Measurements from ENCODE around the gene LAP3. TPM values are rescaled to one million over a fixed set of nuclear protein-coding genes. Genes with fewer than 3 reads are reported as not detected.

Gene LAP3
- polyA plus RNA-seq, 3 donors, result 98.3 to 127 (median 108) TPM

DNA sequence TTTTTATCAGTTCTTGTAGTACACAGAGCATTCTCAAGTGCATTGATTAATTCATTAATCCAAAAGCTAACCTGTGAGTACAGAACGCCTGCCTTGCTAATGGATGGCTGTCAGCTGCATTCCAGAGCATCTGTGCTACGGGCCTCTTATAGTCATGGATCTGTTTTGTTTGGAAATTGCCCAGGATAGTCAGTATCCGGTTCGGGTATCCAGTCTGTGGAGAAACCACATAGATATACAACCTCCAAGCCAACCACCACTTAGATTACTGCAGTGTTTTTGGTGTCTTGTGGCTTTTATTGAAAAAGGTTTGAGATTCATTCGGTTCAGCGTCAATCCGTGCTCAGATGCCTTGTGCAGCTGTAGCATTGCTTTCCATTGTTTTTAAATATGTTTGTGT, 4.0 kb downstream of the LAP3 start:
- Histone ChIP-seq H3K9ac (ENCODE audit: insufficient read depth, low read length, poor library complexity, severe bottlenecking) (no peak overlapping the region), H3K4me2 (replicated peaks; ENCODE audit: extremely low read depth, low read length, poor library complexity, severe bottlenecking) (peak overlapping the region; percentile 98), H3K79me2 (ENCODE audit: insufficient read depth, low read length) (peaks cover 41% of the 10 kb centered on the region), H4K20me1 (ENCODE audit: insufficient read depth, low read length) (peaks cover 60% of the 10 kb centered on the region), H2AFZ (ENCODE audit: insufficient read depth, low read depth, low read length, poor library complexity, severe bottlenecking) (no peak overlapping the region), H3K27me3 (ENCODE audit: control insufficient read depth in 2 of 2, insufficient read depth in 2 of 2, low read length in 2 of 2) (no peaks in the 10 kb centered on the region), H3K4me3 (replicated peaks in 1 of 3; ENCODE audit: low read depth in 2 of 3, low read length in 3 of 3) (peak overlapping the region in 1 of 3 experiments; percentile 50), H3K4me1 (ENCODE audit: control insufficient read depth in 1 of 2, insufficient read depth in 2 of 2, low read length in 2 of 2) (peaks cover 39 to 43% of the 10 kb centered on the region in 2 donors), H3K27ac (ENCODE audit: low read depth in 1 of 2, low read length in 2 of 2) (peak overlapping the region in 1 of 2 donors; percentile 91), H3K36me3 (replicated peaks in 1 of 2; ENCODE audit: control insufficient read depth in 1 of 2, insufficient read depth in 2 of 2, low read length in 2 of 2) (peaks cover 48 to 57% of the 10 kb centered on the region in 2 donors), H3K9me3 (replicated peaks in 1 of 2; ENCODE audit: control insufficient read depth in 1 of 2, insufficient read depth in 1 of 2, low read length in 2 of 2) (no peaks in the 10 kb centered on the region)
- H3K4me1 Mint-ChIP-seq, result peaks cover 41% of the 10 kb centered on the region
- H3K4me3 Mint-ChIP-seq, result no peak overlapping the region
- peaks cover 60 to 69% of the 10 kb centered on the region in 2 donors for H3K36me3 Mint-ChIP-seq
- no peak for DNase-seq
- TF ChIP-seq, protein P1, sequence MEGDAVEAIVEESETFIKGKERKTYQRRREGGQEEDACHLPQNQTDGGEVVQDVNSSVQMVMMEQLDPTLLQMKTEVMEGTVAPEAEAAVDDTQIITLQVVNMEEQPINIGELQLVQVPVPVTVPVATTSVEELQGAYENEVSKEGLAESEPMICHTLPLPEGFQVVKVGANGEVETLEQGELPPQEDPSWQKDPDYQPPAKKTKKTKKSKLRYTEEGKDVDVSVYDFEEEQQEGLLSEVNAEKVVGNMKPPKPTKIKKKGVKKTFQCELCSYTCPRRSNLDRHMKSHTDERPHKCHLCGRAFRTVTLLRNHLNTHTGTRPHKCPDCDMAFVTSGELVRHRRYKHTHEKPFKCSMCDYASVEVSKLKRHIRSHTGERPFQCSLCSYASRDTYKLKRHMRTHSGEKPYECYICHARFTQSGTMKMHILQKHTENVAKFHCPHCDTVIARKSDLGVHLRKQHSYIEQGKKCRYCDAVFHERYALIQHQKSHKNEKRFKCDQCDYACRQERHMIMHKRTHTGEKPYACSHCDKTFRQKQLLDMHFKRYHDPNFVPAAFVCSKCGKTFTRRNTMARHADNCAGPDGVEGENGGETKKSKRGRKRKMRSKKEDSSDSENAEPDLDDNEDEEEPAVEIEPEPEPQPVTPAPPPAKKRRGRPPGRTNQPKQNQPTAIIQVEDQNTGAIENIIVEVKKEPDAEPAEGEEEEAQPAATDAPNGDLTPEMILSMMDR (IDR thresholded peaks at IDR 0.05), result no peak
- H3K9me3 Mint-ChIP-seq, result no peaks in the 10 kb centered on the region
- peaks cover 0 to 3% (median 0%) of the 10 kb centered on the region in 3 donors for H3K27me3 Mint-ChIP-seq (ENCODE audit: low read depth in 3 of 3)
- intact Hi-C loops (cut with micrococcal nuclease), result no loop called here
- WGBS (ENCODE audit: insufficient coverage), result 100% methylated on average over 4 of the region's 7 CpGs
- H3K27ac Mint-ChIP-seq, result peak overlapping the region in 5 of 7 donors; percentile 60 to 97 (median 85)

DNA sequence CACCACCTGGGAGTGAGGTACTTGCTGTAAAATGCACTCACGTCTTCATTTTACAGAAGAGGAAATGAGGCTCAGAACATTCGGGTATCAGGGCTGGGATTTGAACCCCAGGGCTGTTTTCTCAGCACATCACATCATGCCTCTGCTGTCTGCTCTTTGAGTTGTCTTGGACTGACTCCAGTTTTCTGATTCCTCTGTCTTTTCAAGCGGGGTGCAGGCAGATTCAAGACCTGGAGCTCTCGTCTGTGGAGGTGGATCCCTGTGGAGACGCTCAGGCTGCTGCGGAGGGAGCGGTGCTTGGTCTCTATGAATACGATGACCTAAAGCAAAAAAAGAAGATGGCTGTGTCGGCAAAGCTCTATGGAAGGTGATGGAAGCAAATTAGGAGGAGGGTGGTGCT, 6.3 kb downstream of the LAP3 start:
- H3K4me1 Mint-ChIP-seq, result peaks cover 31% of the 10 kb centered on the region
- Histone ChIP-seq H3K27me3 (ENCODE audit: control insufficient read depth in 2 of 2, insufficient read depth in 2 of 2, low read length in 2 of 2) (no peaks in the 10 kb centered on the region), H4K20me1 (ENCODE audit: insufficient read depth, low read length) (peaks cover 76% of the 10 kb centered on the region), H3K27ac (ENCODE audit: low read depth in 1 of 2, low read length in 2 of 2) (peak overlapping the region in 1 of 2 donors; percentile 18), H3K36me3 (replicated peaks in 1 of 2; ENCODE audit: control insufficient read depth in 1 of 2, insufficient read depth in 2 of 2, low read length in 2 of 2) (peaks cover 70 to 80% of the 10 kb centered on the region in 2 donors), H3K4me2 (replicated peaks; ENCODE audit: extremely low read depth, low read length, poor library complexity, severe bottlenecking) (no peak overlapping the region), H2AFZ (ENCODE audit: insufficient read depth, low read depth, low read length, poor library complexity, severe bottlenecking) (no peak overlapping the region), H3K4me3 (replicated peaks in 1 of 3; ENCODE audit: low read depth in 2 of 3, low read length in 3 of 3) (no peak overlapping the region), H3K4me1 (ENCODE audit: control insufficient read depth in 1 of 2, insufficient read depth in 2 of 2, low read length in 2 of 2) (peaks cover 28 to 31% of the 10 kb centered on the region in 2 donors), H3K9me3 (replicated peaks in 1 of 2; ENCODE audit: control insufficient read depth in 1 of 2, insufficient read depth in 1 of 2, low read length in 2 of 2) (no peaks in the 10 kb centered on the region), H3K9ac (ENCODE audit: insufficient read depth, low read length, poor library complexity, severe bottlenecking) (no peak overlapping the region), H3K79me2 (ENCODE audit: insufficient read depth, low read length) (peaks cover 32% of the 10 kb centered on the region)
- no peak for DNase-seq
- no peaks in the 10 kb centered on the region for H3K9me3 Mint-ChIP-seq
- intact Hi-C loops (cut with micrococcal nuclease), result no loop called here
- H3K27ac Mint-ChIP-seq, result peak overlapping the region in 2 of 7 donors; percentile 43 to 56
- no peaks in the 10 kb centered on the region for H3K27me3 Mint-ChIP-seq (ENCODE audit: low read depth in 3 of 3)
- peaks cover 81 to 89% of the 10 kb centered on the region in 2 donors for H3K36me3 Mint-ChIP-seq
- TF ChIP-seq, protein P1 (IDR thresholded peaks at IDR 0.05), result no peak
- no peak overlapping the region for H3K4me3 Mint-ChIP-seq
- 100% methylated on average over 9 of the region's 9 CpGs for WGBS (ENCODE audit: insufficient coverage)

All from CD14-positive monocyte (primary cell).